ENCODE data around the gene XPNPEP1.
A peak's percentile ranks its signal among the peaks of the same experiment; 100 is the strongest.
"Not testable (repeated sequence)": the region's sequence is repeated elsewhere in the genome, so short reads cannot be mapped to it uniquely, and the experiment has no call there.

The XPNPEP1 gene

GRCh38 chr10:109922358-109922975 lies 844 bp downstream of the XPNPEP1 start:
- no peak for DNase-seq

GRCh38 chr10:109920016-109920415 lies 3.3 kb downstream of the XPNPEP1 start:
- no peak for DNase-seq

GRCh38 chr10:109919220-109919619 lies 4.1 kb downstream of the XPNPEP1 start:
- no peak for DNase-seq

- DNase-seq: not testable (repeated sequence)
Measured at GRCh38 chr10:109918707-109919106, 4.6 kb downstream of the XPNPEP1 start.

GRCh38 chr10:109915566-109915965 lies 7.7 kb downstream of the XPNPEP1 start:
- no peak for DNase-seq

GRCh38 chr10:109914966-109915365 lies 8.3 kb downstream of the XPNPEP1 start:
- no peak for DNase-seq

GRCh38 chr10:109913306-109913892 lies 9.9 kb downstream of the XPNPEP1 start:
- DNase-seq: no peak

GRCh38 chr10:109912335-109913281 lies 10.7 kb downstream of the XPNPEP1 start:
- no peak for DNase-seq

GRCh38 chr10:109911903-109912302 lies 11.4 kb downstream of the XPNPEP1 start:
- no peak for DNase-seq

GRCh38 chr10:109906316-109906715 lies 17.0 kb downstream of the XPNPEP1 start:
- no peak for DNase-seq

GRCh38 chr10:109904397-109904796 lies 18.9 kb downstream of the XPNPEP1 start:
- DNase-seq: no peak

- no peak for DNase-seq
Measured at GRCh38 chr10:109902992-109903947, 20.0 kb downstream of the XPNPEP1 start.

- DNase-seq: no peak
Measured at GRCh38 chr10:109899356-109900331, 23.7 kb downstream of the XPNPEP1 start.

GRCh38 chr10:109898666-109899355 lies 24.5 kb downstream of the XPNPEP1 start:
- DNase-seq: no peak

GRCh38 chr10:109898007-109898406 lies 25.3 kb downstream of the XPNPEP1 start:
- DNase-seq: no peak

GRCh38 chr10:109895848-109896247 lies 27.5 kb downstream of the XPNPEP1 start:
- DNase-seq: no peak

- DNase-seq: no peak
Measured at GRCh38 chr10:109895095-109895818, 28.1 kb downstream of the XPNPEP1 start.

- no peak for DNase-seq
Measured at GRCh38 chr10:109894516-109894915, 28.8 kb downstream of the XPNPEP1 start.

- DNase-seq: no peak
Measured at GRCh38 chr10:109893386-109893785, 29.9 kb downstream of the XPNPEP1 start.

- DNase-seq: peak; percentile 56
Measured at GRCh38 chr10:109892931-109893330, 30.4 kb downstream of the XPNPEP1 start.
